Liver (tissue), 9 donors: ENCODE results near the gene C9orf57. TPM values are rescaled to one million over a fixed set of nuclear protein-coding genes. Genes with fewer than 3 reads are reported as not detected.

Source experiments
- DNase-seq: peaks from one replicate; pipeline ENCODE4 v3.0.0-alpha.2; 2017; ENCODE audit warnings: low spot score
- H3K27ac ChIP-seq, 2 donors: one replicate each; pipeline ENCODE4 v1.7.0; 2013; ENCODE audit warnings: inconsistent platforms in 2 of 2, low read length in 2 of 2, control low read depth in 1 of 2, low read depth in 1 of 2, mild to moderate bottlenecking in 1 of 2
- H3K27me3 ChIP-seq, 4 donors: one replicate each; pipeline versions ENCODE4 v1.6.1 to v1.7.0; 2013; ENCODE audit warnings: low read length in 3 of 4, inconsistent platforms in 1 of 4, mild to moderate bottlenecking in 1 of 4, moderate library complexity in 1 of 4; ENCODE audit not compliant: control insufficient read depth in 4 of 4, insufficient read depth in 4 of 4
- H3K36me3 ChIP-seq, 4 donors: one replicate each; pipeline versions ENCODE4 v1.6.1 to v1.7.0; 2013; ENCODE audit warnings: low read length in 3 of 4, mild to moderate bottlenecking in 3 of 4, low read depth in 1 of 4, moderate library complexity in 1 of 4; ENCODE audit not compliant: control insufficient read depth in 4 of 4, insufficient read depth in 3 of 4
- H3K4me1 ChIP-seq, 4 donors: one replicate each; pipeline versions ENCODE4 v1.6.1 to v1.7.0; 2013; ENCODE audit warnings: low read length in 3 of 4, mild to moderate bottlenecking in 3 of 4, moderate library complexity in 1 of 4; ENCODE audit not compliant: control insufficient read depth in 4 of 4, insufficient read depth in 4 of 4
- H3K4me3 ChIP-seq, 3 donors: one replicate each; pipeline versions ENCODE4 v1.6.1 to v1.7.0; 2013; ENCODE audit warnings: low read length in 3 of 3, control low read depth in 1 of 3, low read depth in 1 of 3, mild to moderate bottlenecking in 1 of 3
- H3K9ac ChIP-seq, 2 donors: one replicate each; pipeline ENCODE4 v1.7.0; 2013; ENCODE audit warnings: low read length in 2 of 2, mild to moderate bottlenecking in 2 of 2, moderate library complexity in 2 of 2, control low read depth in 1 of 2, low read depth in 1 of 2
- H3K9me3 ChIP-seq, 4 donors: one replicate each; pipeline versions ENCODE4 v1.6.1 to v1.7.0; 2013; ENCODE audit warnings: low read length in 3 of 4; ENCODE audit not compliant: control insufficient read depth in 4 of 4
- EGR1 ChIP-seq, 2 donors: IDR thresholded peaks; 2 replicates each; pipeline ENCODE4 v1.6.1; 2016 to 2018; ENCODE audit warnings: antibody characterized with exemption in 2 of 2, low read depth in 2 of 2
- FOXA1 ChIP-seq: IDR thresholded peaks from 2 replicates; pipeline ENCODE4 v1.6.1; 2016; ENCODE audit warnings: antibody characterized with exemption
- FOXA2 ChIP-seq: IDR thresholded peaks from 2 replicates; pipeline ENCODE4 v1.6.1; 2016; ENCODE audit warnings: antibody characterized with exemption
- GABPA ChIP-seq, 2 donors: IDR thresholded peaks in 1 of 2; conservative IDR thresholded peaks in 1 of 2; 2 replicates each; pipeline ENCODE4 v1.6.1; 2016; ENCODE audit warnings: antibody characterized with exemption in 2 of 2, mild to moderate bottlenecking in 1 of 2, moderate library complexity in 1 of 2
- HNF4A ChIP-seq, 2 donors: conservative IDR thresholded peaks; 2 replicates each; pipeline ENCODE4 v1.6.1; 2016; ENCODE audit warnings: antibody characterized with exemption in 2 of 2, mild to moderate bottlenecking in 2 of 2
- HNF4G ChIP-seq: IDR thresholded peaks from 2 replicates; pipeline ENCODE4 v1.6.1; 2016; ENCODE audit warnings: antibody characterized with exemption
- JUND ChIP-seq, 2 donors: IDR thresholded peaks; 2 replicates each; pipeline ENCODE4 v1.6.1; 2016; ENCODE audit warnings: antibody characterized with exemption in 2 of 2
- NR2F2 ChIP-seq: IDR thresholded peaks from 2 replicates; pipeline ENCODE4 v1.6.1; 2016; ENCODE audit warnings: antibody characterized with exemption
- RAD21 ChIP-seq, 2 donors: IDR thresholded peaks; 2 replicates each; pipeline ENCODE4 v1.6.1; 2016; ENCODE audit warnings: antibody characterized with exemption in 2 of 2, mild to moderate bottlenecking in 2 of 2
- RXRA ChIP-seq, 2 donors: IDR thresholded peaks; 2 replicates each; pipeline ENCODE4 v1.6.1; 2017 to 2018; ENCODE audit warnings: antibody characterized with exemption in 2 of 2, mild to moderate bottlenecking in 1 of 2
- SP1 ChIP-seq: IDR thresholded peaks from 2 replicates; pipeline ENCODE4 v1.6.1; 2018; ENCODE audit warnings: antibody characterized with exemption, mild to moderate bottlenecking
- TAF1 ChIP-seq: conservative IDR thresholded peaks from 2 replicates; pipeline ENCODE4 v1.6.1; 2016; ENCODE audit warnings: antibody characterized with exemption, mild to moderate bottlenecking
- YY1 ChIP-seq: IDR thresholded peaks from 2 replicates; pipeline ENCODE4 v1.6.1; 2016; ENCODE audit warnings: antibody characterized with exemption, mild to moderate bottlenecking
- WGBS: extraction: QIAGEN DNeasy Blood & Tissue Kit; methylation state at CpG from one replicate; pipeline ENCODE4 v1.1.7; 2013; 5-methylcytosine and 5-hydroxymethylcytosine counted together
- polyA plus RNA-seq, 2 donors: library from polyadenylated mRNA; stranded (reverse) in 1 of 2; unstranded in 1 of 2; fragments of 200-250 nt in 1 of 2; fragments of >200 nt in 1 of 2; fragmentation: Nextera tagmentation in 1 of 2; extraction: Ambion mirVana in 1 of 2; gene quantifications; one replicate each; pipeline versions ENCODE4 v1.2.1 to v1.2.3, GENCODE V29; 2013 to 2015
- total RNA-seq, 2 donors: library from RNA; depleted of rRNA; stranded (reverse); fragments of >200 nt; gene quantifications; one replicate each; pipeline ENCODE4 v1.2.3, GENCODE V29; 2014
- TF ChIP-seq, protein P1 (sequence below): fragments of 150-350 bp; IDR thresholded peaks from 2 replicates; pipeline ENCODE4 v1.5.1; 2017; ENCODE audit warnings: improper control_type of control experiment, low read depth, low read length; ENCODE audit not compliant: missing input control
- TF ChIP-seq, protein P2 (sequence below): IDR thresholded peaks from 2 replicates; pipeline ENCODE4 v1.6.1; 2016; ENCODE audit warnings: antibody characterized with exemption, mild to moderate bottlenecking
- TF ChIP-seq, protein P3 (sequence below): IDR thresholded peaks from 2 replicates; pipeline ENCODE4 v1.6.1; 2016; ENCODE audit warnings: antibody characterized with exemption
- TF ChIP-seq, protein P4 (sequence below): IDR thresholded peaks from 2 replicates; pipeline ENCODE4 v1.6.1; 2016; ENCODE audit warnings: antibody characterized with exemption
- TF ChIP-seq, protein P5 (sequence below): IDR thresholded peaks from 2 replicates; pipeline ENCODE4 v1.6.1; 2016; ENCODE audit warnings: antibody characterized with exemption
- donor health status: healthy.
- donor health status: healthy.
- donor health status: healthy.
- donor health status: healthy.
- donor health status: healthy.

The C9orf57 gene
- total and polyA plus RNA-seq, 4 donors, result not detected

DNA sequence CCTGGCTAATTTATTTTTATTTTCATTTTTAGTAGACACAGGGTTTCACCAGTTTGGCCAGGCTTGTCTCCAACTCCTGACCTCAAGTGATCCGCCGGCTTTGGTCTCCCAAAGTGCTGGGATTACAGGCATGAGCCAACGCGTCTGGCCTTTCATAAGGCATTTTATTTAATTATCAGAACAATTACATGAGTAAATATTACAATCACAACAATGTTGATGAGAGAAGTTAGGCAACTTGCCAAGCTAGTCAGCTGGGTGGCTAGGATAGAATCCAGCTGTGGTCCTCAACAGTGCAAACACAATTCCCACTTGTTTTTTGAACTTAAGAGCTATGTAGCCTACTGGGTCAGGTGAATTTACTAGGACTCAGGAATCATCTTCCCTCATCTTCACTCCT is 22.0 kb downstream of the C9orf57 start:
- DNase-seq, result no peak
- H3K36me3 ChIP-seq, result no peaks in the 10 kb centered on the region
- no peaks in the 10 kb centered on the region for H3K9me3 ChIP-seq
- H3K27ac ChIP-seq, result no peak overlapping the region
- peaks cover 0 to 16% (median 13%) of the 10 kb centered on the region in 4 donors for H3K4me1 ChIP-seq
- H3K27me3 ChIP-seq, result no peaks in the 10 kb centered on the region
- H3K4me3 ChIP-seq, result no peak overlapping the region
- H3K9ac ChIP-seq, result no peak overlapping the region
- TF ChIP-seq, protein P1, sequence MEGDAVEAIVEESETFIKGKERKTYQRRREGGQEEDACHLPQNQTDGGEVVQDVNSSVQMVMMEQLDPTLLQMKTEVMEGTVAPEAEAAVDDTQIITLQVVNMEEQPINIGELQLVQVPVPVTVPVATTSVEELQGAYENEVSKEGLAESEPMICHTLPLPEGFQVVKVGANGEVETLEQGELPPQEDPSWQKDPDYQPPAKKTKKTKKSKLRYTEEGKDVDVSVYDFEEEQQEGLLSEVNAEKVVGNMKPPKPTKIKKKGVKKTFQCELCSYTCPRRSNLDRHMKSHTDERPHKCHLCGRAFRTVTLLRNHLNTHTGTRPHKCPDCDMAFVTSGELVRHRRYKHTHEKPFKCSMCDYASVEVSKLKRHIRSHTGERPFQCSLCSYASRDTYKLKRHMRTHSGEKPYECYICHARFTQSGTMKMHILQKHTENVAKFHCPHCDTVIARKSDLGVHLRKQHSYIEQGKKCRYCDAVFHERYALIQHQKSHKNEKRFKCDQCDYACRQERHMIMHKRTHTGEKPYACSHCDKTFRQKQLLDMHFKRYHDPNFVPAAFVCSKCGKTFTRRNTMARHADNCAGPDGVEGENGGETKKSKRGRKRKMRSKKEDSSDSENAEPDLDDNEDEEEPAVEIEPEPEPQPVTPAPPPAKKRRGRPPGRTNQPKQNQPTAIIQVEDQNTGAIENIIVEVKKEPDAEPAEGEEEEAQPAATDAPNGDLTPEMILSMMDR, result no peak
- TF ChIP-seq, protein P2, sequence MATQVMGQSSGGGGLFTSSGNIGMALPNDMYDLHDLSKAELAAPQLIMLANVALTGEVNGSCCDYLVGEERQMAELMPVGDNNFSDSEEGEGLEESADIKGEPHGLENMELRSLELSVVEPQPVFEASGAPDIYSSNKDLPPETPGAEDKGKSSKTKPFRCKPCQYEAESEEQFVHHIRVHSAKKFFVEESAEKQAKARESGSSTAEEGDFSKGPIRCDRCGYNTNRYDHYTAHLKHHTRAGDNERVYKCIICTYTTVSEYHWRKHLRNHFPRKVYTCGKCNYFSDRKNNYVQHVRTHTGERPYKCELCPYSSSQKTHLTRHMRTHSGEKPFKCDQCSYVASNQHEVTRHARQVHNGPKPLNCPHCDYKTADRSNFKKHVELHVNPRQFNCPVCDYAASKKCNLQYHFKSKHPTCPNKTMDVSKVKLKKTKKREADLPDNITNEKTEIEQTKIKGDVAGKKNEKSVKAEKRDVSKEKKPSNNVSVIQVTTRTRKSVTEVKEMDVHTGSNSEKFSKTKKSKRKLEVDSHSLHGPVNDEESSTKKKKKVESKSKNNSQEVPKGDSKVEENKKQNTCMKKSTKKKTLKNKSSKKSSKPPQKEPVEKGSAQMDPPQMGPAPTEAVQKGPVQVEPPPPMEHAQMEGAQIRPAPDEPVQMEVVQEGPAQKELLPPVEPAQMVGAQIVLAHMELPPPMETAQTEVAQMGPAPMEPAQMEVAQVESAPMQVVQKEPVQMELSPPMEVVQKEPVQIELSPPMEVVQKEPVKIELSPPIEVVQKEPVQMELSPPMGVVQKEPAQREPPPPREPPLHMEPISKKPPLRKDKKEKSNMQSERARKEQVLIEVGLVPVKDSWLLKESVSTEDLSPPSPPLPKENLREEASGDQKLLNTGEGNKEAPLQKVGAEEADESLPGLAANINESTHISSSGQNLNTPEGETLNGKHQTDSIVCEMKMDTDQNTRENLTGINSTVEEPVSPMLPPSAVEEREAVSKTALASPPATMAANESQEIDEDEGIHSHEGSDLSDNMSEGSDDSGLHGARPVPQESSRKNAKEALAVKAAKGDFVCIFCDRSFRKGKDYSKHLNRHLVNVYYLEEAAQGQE, result no peak
- TF ChIP-seq, protein P3, sequence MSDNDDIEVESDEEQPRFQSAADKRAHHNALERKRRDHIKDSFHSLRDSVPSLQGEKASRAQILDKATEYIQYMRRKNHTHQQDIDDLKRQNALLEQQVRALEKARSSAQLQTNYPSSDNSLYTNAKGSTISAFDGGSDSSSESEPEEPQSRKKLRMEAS, result no peak
- TF ChIP-seq NR2F2, result no peak
- TF ChIP-seq, protein P4, sequence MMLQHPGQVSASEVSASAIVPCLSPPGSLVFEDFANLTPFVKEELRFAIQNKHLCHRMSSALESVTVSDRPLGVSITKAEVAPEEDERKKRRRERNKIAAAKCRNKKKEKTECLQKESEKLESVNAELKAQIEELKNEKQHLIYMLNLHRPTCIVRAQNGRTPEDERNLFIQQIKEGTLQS, result no peak
- no peak for TF ChIP-seq EGR1 (IDR thresholded peaks at IDR 0.05; ENCODE audit: low read depth in 2 of 2)
- no peak for TF ChIP-seq TAF1
- TF ChIP-seq, protein P5, sequence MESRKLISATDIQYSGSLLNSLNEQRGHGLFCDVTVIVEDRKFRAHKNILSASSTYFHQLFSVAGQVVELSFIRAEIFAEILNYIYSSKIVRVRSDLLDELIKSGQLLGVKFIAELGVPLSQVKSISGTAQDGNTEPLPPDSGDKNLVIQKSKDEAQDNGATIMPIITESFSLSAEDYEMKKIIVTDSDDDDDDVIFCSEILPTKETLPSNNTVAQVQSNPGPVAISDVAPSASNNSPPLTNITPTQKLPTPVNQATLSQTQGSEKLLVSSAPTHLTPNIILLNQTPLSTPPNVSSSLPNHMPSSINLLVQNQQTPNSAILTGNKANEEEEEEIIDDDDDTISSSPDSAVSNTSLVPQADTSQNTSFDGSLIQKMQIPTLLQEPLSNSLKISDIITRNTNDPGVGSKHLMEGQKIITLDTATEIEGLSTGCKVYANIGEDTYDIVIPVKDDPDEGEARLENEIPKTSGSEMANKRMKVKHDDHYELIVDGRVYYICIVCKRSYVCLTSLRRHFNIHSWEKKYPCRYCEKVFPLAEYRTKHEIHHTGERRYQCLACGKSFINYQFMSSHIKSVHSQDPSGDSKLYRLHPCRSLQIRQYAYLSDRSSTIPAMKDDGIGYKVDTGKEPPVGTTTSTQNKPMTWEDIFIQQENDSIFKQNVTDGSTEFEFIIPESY, result no peak
- no peak for TF ChIP-seq JUND (IDR thresholded peaks at IDR 0.05)
- no peak for TF ChIP-seq FOXA2
- TF ChIP-seq RXRA (IDR thresholded peaks at IDR 0.05), result no peak
- TF ChIP-seq RAD21 (IDR thresholded peaks at IDR 0.05), result no peak
- no peak for TF ChIP-seq FOXA1
- no peak for TF ChIP-seq HNF4A (conservative IDR thresholded peaks at IDR 0.05)
- TF ChIP-seq HNF4G, result no peak
- no peak for TF ChIP-seq GABPA (IDR thresholded peaks at IDR 0.05 in 1 of 2, conservative IDR thresholded peaks at IDR 0.05 in 1 of 2)
- no peak for TF ChIP-seq SP1
- TF ChIP-seq YY1, result no peak
- WGBS, result 85% methylated on average over 4 of the region's 4 CpGs
